Natural killer cell (primary cell): ENCODE measurements around the gene BBS9. TPM values are rescaled to one million over a fixed set of nuclear protein-coding genes. Genes with fewer than 3 reads are reported as not detected.
"Not testable (repeated sequence)": the region's sequence is repeated elsewhere in the genome, so short reads cannot be mapped to it uniquely, and the experiment has no call there.

Source experiments
- ATAC-seq, 3 donors: fragments of 150-1000 bp in 2 of 3; fragments of 200-7000 bp in 1 of 3; cut with Tn5 transposase; 1 replicate in 1 of 3; 2 replicates in 2 of 3; pipeline ENCODE4 v1.10.0; 2021; ENCODE audit warnings: mild to moderate bottlenecking in 2 of 3, moderate library complexity in 2 of 3
- DNase-seq, 2 donors: peaks; one replicate each; pipeline versions ENCODE4 v3.0.0 to v3.0.0-alpha.2; 2013 to 2021; ENCODE audit warnings: mixed read lengths in 1 of 2
- H3K27ac ChIP-seq: one replicate; pipeline ENCODE4 v1.5.1; 2013; ENCODE audit warnings: mild to moderate bottlenecking, low read length
- H3K27me3 ChIP-seq: one replicate; pipeline ENCODE4 v1.6.1; 2013; ENCODE audit warnings: low read length; ENCODE audit not compliant: control insufficient read depth, insufficient read depth
- H3K36me3 ChIP-seq: one replicate; pipeline ENCODE4 v1.6.1; 2013; ENCODE audit warnings: low read length; ENCODE audit not compliant: control insufficient read depth, insufficient read depth
- H3K4me1 ChIP-seq: one replicate; pipeline ENCODE4 v1.6.1; 2013; ENCODE audit warnings: low read length; ENCODE audit not compliant: control insufficient read depth, insufficient read depth
- H3K4me3 ChIP-seq: one replicate; pipeline ENCODE4 v1.5.1; 2013; ENCODE audit warnings: low read length
- H3K9me3 ChIP-seq: one replicate; pipeline ENCODE4 v1.6.1; 2013; ENCODE audit warnings: low read length; ENCODE audit not compliant: control insufficient read depth, insufficient read depth
- H3K27ac Mint-ChIP-seq, 2 donors: one replicate each; pipeline ENCODE4 v1.8.0; 2022; ENCODE audit warnings: mild to moderate bottlenecking in 2 of 2, mixed read lengths in 2 of 2, moderate library complexity in 1 of 2
- H3K27me3 Mint-ChIP-seq, 2 donors: one replicate each; pipeline ENCODE4 v1.8.0; 2022; ENCODE audit warnings: low read depth in 2 of 2, mixed read lengths in 2 of 2
- H3K36me3 Mint-ChIP-seq: one replicate; pipeline ENCODE4 v1.8.0; 2022; ENCODE audit warnings: mixed read lengths
- H3K4me1 Mint-ChIP-seq, 2 donors: one replicate each; pipeline ENCODE4 v1.8.0; 2022; ENCODE audit warnings: mixed read lengths in 2 of 2
- H3K4me3 Mint-ChIP-seq: one replicate; pipeline ENCODE4 v1.8.0; 2022; ENCODE audit warnings: mild to moderate bottlenecking, moderate library complexity, mixed read lengths
- H3K9me3 Mint-ChIP-seq, 2 donors: one replicate each; pipeline ENCODE4 v1.8.0; 2022; ENCODE audit warnings: mixed read lengths in 2 of 2
- WGBS: methylation state at CpG from one replicate; pipeline ENCODE4 v1.1.7; 2013; ENCODE audit warnings: missing lambda C conversion rate; ENCODE audit not compliant: insufficient coverage; 5-methylcytosine and 5-hydroxymethylcytosine counted together
- intact Hi-C: fragments of 100-400 bp; cut with micrococcal nuclease; formaldehyde crosslinking; loops from one replicate; pipeline ENCODE4 v1.14.2; 2022
- total RNA-seq, 4 donors: library from RNA; stranded (reverse); fragments of 120-200 nt in 1 of 4; gene quantifications; one replicate each; pipeline versions ENCODE4 v1.2.3 to v1.2.4, GENCODE V29; 2013 to 2022
- TF ChIP-seq, protein P1 (sequence below): fragments of 200-600 bp; IDR thresholded peaks from one replicate; pipeline ENCODE4 v1.8.0; 2022; ENCODE audit warnings: antibody characterized with exemption

BBS9 gene
- total RNA-seq, 3 donors from 2014 or later (not counting 1 experiment from before 2014, with no cell fraction given) = 25.1 to 34.6 (median 34.4) TPM

- peaks cover 37% of the 10 kb centered on the region for H3K36me3 ChIP-seq
- H3K27ac ChIP-seq = no peak overlapping the region
- 96% methylated on average over 4 of the region's 4 CpGs for WGBS
Measured at GRCh38 chr7:33093266-33093665, 36.1 kb upstream of the BBS9 start.

DNA sequence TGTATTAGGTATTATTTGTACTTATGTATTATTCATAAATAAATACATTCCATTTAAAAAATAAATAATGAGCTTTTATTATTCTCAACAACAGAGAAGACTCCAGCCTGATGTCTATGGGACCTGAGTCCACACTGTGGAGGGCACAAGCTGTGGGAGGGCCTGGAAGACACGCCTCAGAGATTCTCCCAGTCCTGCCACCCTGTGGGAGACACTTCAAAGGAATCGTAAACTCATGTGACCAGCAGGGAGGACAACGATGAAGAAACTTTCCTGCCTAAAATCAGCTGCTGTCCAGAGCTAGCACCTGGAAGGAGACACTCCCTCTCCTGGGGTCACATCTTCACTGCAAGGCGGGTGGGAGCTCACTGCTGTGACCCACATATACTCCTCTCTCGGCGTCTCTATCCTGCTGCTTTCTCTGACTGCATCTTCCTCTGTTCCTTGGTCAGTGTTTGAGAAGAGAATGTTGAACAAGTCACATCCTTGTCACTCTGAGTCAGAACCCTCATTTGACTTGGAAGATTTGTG, 34.6 kb upstream of the BBS9 start:
- H3K36me3 ChIP-seq = peaks cover 50% of the 10 kb centered on the region
- H3K27ac ChIP-seq, H3K27me3 Mint-ChIP-seq, ATAC-seq, H3K9me3 Mint-ChIP-seq, H3K27me3 ChIP-seq, H3K4me3 ChIP-seq, H3K4me1 ChIP-seq, H3K4me1 Mint-ChIP-seq, intact Hi-C loops, H3K9me3 ChIP-seq, H3K27ac Mint-ChIP-seq, H3K4me3 Mint-ChIP-seq, DNase-seq: not testable (repeated sequence)
- WGBS = 100% methylated on average over 2 of the region's 6 CpGs
- peaks cover 26% of the 10 kb centered on the region for H3K36me3 Mint-ChIP-seq

More at GRCh38 chr7:33093266-33093665, 36.1 kb upstream of the BBS9 start:
- DNase-seq = no peak
- intact Hi-C loops = no loop called here
- H3K36me3 Mint-ChIP-seq = peaks cover 26% of the 10 kb centered on the region
- no peak overlapping the region for H3K4me3 Mint-ChIP-seq
- TF ChIP-seq, protein P1, sequence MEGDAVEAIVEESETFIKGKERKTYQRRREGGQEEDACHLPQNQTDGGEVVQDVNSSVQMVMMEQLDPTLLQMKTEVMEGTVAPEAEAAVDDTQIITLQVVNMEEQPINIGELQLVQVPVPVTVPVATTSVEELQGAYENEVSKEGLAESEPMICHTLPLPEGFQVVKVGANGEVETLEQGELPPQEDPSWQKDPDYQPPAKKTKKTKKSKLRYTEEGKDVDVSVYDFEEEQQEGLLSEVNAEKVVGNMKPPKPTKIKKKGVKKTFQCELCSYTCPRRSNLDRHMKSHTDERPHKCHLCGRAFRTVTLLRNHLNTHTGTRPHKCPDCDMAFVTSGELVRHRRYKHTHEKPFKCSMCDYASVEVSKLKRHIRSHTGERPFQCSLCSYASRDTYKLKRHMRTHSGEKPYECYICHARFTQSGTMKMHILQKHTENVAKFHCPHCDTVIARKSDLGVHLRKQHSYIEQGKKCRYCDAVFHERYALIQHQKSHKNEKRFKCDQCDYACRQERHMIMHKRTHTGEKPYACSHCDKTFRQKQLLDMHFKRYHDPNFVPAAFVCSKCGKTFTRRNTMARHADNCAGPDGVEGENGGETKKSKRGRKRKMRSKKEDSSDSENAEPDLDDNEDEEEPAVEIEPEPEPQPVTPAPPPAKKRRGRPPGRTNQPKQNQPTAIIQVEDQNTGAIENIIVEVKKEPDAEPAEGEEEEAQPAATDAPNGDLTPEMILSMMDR = no peak
- Histone ChIP-seq H3K4me1 (no peaks in the 10 kb centered on the region), H3K4me3 (no peak overlapping the region), H3K27me3 (no peaks in the 10 kb centered on the region), H3K9me3 (no peaks in the 10 kb centered on the region)
- H3K27me3 Mint-ChIP-seq = no peaks in the 10 kb centered on the region
- no peaks in the 10 kb centered on the region for H3K9me3 Mint-ChIP-seq
- no peak for ATAC-seq
- H3K4me1 Mint-ChIP-seq = no peaks in the 10 kb centered on the region
- peak overlapping the region in 1 of 2 donors; percentile 32 for H3K27ac Mint-ChIP-seq

DNA sequence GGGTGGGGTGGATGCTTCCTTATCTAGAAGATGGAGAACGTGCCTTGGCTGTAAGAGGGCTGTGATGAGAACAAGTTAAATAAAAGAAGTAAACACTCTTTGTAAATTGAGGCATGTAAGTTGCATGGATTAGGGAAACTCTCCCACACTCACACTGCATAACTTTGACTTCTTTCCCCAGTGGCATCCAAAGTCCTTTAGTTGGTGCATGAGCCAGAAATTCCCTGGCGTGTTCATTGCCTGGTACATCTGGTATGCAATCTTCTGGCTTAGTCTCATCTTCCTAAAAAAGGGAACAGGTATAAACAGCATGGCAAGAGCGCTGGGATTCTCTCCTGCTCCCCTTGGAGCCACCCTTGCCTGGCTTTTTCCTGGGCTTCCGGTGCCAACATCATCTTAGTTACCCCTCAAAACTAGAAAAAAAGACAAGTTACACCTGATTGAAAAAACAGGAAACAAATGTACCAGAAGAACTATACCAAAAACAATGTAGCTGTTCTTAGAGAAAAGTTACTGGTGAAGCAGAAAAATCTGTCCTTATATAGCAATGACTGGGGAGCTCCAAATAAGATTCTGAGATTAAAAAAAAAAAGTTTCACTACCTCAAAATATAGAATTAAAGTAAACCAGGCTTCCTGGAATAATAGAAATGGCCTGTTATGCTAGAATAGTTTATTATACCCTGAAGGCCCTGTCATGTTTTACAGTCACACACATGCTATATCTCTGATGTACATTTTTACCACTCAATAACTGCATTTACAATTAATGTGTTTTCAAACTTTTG, 30.0 kb upstream of the BBS9 start:
- H3K36me3 ChIP-seq = peaks cover 60% of the 10 kb centered on the region
- Mint-ChIP-seq H3K4me1 (peaks cover 3 to 13% of the 10 kb centered on the region in 2 donors), H3K36me3 (peaks cover 19% of the 10 kb centered on the region), H3K27me3 (no peaks in the 10 kb centered on the region), H3K4me3 (no peak overlapping the region), H3K9me3 (no peaks in the 10 kb centered on the region), H3K27ac (no peak overlapping the region)
- WGBS = 65% methylated on average over 3 of the region's 4 CpGs
- peaks cover 3% of the 10 kb centered on the region for H3K4me1 ChIP-seq
- H3K9me3 ChIP-seq = no peaks in the 10 kb centered on the region
- DNase-seq (no peak), ATAC-seq (no peak)
- no peak overlapping the region for H3K27ac ChIP-seq
- intact Hi-C loops = no loop called here
- H3K27me3 ChIP-seq = no peaks in the 10 kb centered on the region
- H3K4me3 ChIP-seq = no peak overlapping the region
- TF ChIP-seq, protein P1 = no peak

- Mint-ChIP-seq H3K27me3 (no peaks in the 10 kb centered on the region), H3K36me3 (peaks cover 10% of the 10 kb centered on the region), H3K4me1 (peaks cover 15 to 16% of the 10 kb centered on the region in 2 donors), H3K27ac (no peak overlapping the region), H3K9me3 (no peaks in the 10 kb centered on the region), H3K4me3 (no peak overlapping the region)
- TF ChIP-seq, protein P1 = no peak
- Histone ChIP-seq H3K4me3 (no peak overlapping the region), H3K36me3 (peaks cover 52% of the 10 kb centered on the region), H3K27ac (no peak overlapping the region), H3K27me3 (no peaks in the 10 kb centered on the region), H3K4me1 (peaks cover 3% of the 10 kb centered on the region), H3K9me3 (no peaks in the 10 kb centered on the region)
- WGBS = 65% methylated on average over 3 of the region's 3 CpGs
- DNase-seq (no peak), ATAC-seq (no peak)
- intact Hi-C loops = no loop called here
Measured at GRCh38 chr7:33100770-33101169, 28.6 kb upstream of the BBS9 start.
